Uterine smooth muscle cell (primary cell): ENCODE measurements around the gene PRKAB2. TPM values are rescaled to one million over a fixed set of nuclear protein-coding genes. Genes with fewer than 3 reads are reported as not detected.

ENCODE experiments used
- total RNA-seq: library from RNA; depleted of rRNA; stranded (reverse); fragments of >200 nt; gene quantifications from 2 replicates; pipeline ENCODE4 v1.2.3, GENCODE V29; 2014

PRKAB2 gene
- 9.8 and 14.4 TPM in 2 replicates for total RNA-seq

DNA sequence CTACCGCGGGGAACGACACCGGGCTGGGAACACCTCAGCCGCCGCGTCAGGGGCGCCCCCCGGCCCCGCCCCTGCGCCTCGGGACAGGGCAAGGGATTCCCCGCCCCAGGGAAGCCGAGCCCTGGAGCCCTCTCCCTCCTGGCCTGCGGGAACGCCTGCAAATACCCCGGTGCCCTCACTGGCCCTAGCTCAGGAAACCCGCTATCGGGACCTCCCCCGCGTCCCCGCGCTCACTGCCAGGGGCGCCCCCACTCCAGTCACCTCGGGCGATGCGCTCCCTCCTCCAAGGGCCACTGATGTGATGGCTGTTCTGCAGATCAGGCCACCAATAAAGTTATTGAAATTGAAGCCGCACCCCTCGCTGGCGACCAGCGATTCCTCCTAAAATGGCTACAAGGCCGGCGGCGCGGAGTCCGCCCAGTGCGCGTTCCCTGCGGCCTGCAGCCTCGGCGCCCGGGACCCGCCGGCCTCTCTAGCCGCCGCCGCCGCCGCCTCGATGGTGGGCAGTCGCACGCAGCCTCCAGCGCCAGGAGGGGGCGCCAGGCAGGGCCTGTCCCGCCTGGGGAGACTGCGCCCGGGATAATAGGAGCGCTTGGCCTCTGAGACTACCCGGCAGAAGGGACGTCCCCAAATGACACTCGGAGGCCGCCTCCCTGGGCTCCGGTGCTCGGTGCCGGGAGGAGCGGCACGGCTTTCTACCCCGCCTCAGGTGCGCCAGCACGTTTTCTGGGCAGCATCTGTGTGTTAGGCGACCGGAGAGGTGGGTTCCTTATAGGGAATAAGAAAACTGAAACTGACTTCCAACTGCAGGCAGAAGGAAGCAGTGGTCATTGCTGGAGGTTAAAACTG is at the start of gene PRKAB2:
PRKAB2 (minus strand) TSS at position 303 of the 849 bp plus-strand sequence. CDS start 326 bp downstream, outside the sequence.

Other genes starting within 250 kb of the PRKAB2 start
- 7.0 and 10.6 TPM in 2 replicates for gene NBPF12, start 234.1 kb downstream of the PRKAB2 start, total RNA-seq
- gene FMO5, start 52.9 kb upstream of the PRKAB2 start, total RNA-seq = 0.75 and 0.77 TPM in 2 replicates
- gene CHD1L, start 70.2 kb upstream of the PRKAB2 start, total RNA-seq = 36.4 and 74.9 TPM in 2 replicates